Keratinocyte (primary cell): ENCODE measurements around the gene TEAD2.

Experiments used
- CTCF ChIP-seq, 3 experiments: IDR thresholded peaks in 1 of 3; conservative IDR thresholded peaks in 1 of 3; optimal IDR thresholded peaks in 1 of 3; 2 replicates in 2 of 3; 3 replicates in 1 of 3; pipeline versions ENCODE3 to v1.5.1; 2011; ENCODE audit warnings: low read length in 3 of 3, mild to moderate bottlenecking in 3 of 3, moderate library complexity in 2 of 3, control low read depth in 1 of 3, inconsistent platforms in 1 of 3; ENCODE audit not compliant: insufficient read depth in 2 of 3; ENCODE audit errors: extremely low read depth in 1 of 3
- EZH2 ChIP-seq: IDR thresholded peaks from one replicate; pipeline ENCODE4 v1.6.1; 2012; ENCODE audit warnings: inconsistent platforms, mild to moderate bottlenecking, low read length, moderate library complexity

DNA sequence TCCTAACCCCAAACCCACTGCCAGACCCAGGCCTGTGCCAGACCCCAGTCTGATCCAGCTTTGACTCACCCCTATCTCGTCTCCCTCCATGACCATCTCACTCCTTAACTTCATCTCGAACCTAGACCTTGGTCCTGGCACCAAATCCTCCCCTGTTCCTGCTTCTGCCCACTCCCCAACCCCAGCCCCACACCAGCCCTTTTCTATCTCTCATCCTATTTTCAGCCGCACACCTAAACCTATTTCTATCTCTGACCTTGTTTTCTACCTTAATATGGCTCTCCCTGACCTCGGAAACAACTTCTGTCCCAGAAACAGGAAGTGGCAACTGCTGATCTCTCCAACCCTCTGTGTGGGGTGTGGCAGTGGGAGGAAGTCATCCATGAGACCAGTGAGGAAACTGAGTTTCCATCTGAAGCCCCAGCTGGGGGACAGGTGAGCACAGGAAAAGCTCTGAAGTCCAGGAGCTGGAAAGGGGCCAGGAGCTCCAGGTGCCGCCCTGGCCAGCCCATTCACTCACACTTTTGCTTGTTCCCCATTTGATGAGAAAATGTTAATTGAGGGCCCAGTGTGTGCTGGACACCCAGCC is 47.3 kb upstream of the TEAD2 start:
- TF ChIP-seq CTCF (optimal IDR thresholded peaks at IDR 0.05 in 1 of 3, IDR thresholded peaks at IDR 0.05 in 1 of 3, conservative IDR thresholded peaks at IDR 0.05 in 1 of 3; ENCODE audit: extremely low read depth in 1 of 3, insufficient read depth in 2 of 3, low read length in 3 of 3) (no peak), EZH2 (no peak)
